Activated T-cell treated with anti-CD3 and anti-CD28 coated beads, Interleukin-2, amount 50 U/mL, for 4 hours (primary cell): ENCODE measurements around the gene PTS. TPM values are rescaled to one million over a fixed set of nuclear protein-coding genes. Genes with fewer than 3 reads are reported as not detected.

ENCODE experiments used
- ATAC-seq, 2 donors: fragments of 200-7000 bp; cut with Tn5 transposase; one replicate each; pipeline ENCODE4 v1.10.0; 2021
- DNase-seq: peaks from one replicate; pipeline ENCODE4 v3.0.0-alpha.2; 2020
- H3K27me3 Mint-ChIP-seq: one replicate; pipeline ENCODE4 v1.8.0; 2021; ENCODE audit warnings: low read depth, mixed read lengths
- H3K36me3 Mint-ChIP-seq: one replicate; pipeline ENCODE4 v1.8.0; 2022; ENCODE audit warnings: mixed read lengths; ENCODE audit not compliant: insufficient read depth
- H3K4me1 Mint-ChIP-seq: one replicate; pipeline ENCODE4 v1.8.0; 2021; ENCODE audit warnings: low read depth, mixed read lengths
- H3K4me3 Mint-ChIP-seq: one replicate; pipeline ENCODE4 v1.8.0; 2021; ENCODE audit warnings: mild to moderate bottlenecking, moderate library complexity, mixed read lengths
- H3K9me3 Mint-ChIP-seq: one replicate; pipeline ENCODE4 v1.8.0; 2021; ENCODE audit warnings: mixed read lengths
- total RNA-seq, 3 donors: library from RNA; stranded (reverse); gene quantifications; one replicate each; pipeline ENCODE4 v1.2.1, GENCODE V29; 2021

Gene PTS
- total RNA-seq, 3 donors from 2014 or later, result 39.0 to 49.4 (median 44.9) TPM

GRCh38 chr11:112211536-112211935, 14.7 kb upstream of the PTS start:
- peak overlapping the region; percentile 9 for H3K4me3 Mint-ChIP-seq
- H3K9me3 Mint-ChIP-seq, result no peaks in the 10 kb centered on the region
- ATAC-seq, result peak; percentile 77 to 87
- H3K36me3 Mint-ChIP-seq, result no peaks in the 10 kb centered on the region
- no peaks in the 10 kb centered on the region for H3K27me3 Mint-ChIP-seq
- H3K4me1 Mint-ChIP-seq, result peaks cover 13% of the 10 kb centered on the region
- no peak for DNase-seq

DNA sequence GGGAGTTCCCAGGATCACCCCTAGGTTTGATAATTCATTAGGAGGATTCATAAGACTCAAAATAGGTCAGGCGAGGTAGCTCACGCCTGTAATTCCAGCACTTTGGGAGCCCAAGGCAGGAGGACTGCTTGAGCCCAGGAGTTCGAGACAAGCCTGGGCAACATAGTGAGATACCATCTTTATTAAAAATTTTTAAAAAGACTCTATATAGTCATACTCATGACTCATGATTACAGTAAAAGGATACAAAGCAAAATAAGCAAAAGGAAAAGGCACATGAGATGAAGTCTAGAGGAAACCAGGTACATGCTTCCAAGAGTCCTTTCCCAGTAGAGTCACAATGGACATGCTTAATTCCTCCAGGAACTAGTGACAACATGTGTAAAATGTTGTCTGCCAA, 13.9 kb upstream of the PTS start:
- Mint-ChIP-seq H3K27me3 (no peaks in the 10 kb centered on the region), H3K9me3 (no peaks in the 10 kb centered on the region), H3K4me3 (no peak overlapping the region), H3K36me3 (no peaks in the 10 kb centered on the region), H3K4me1 (peaks cover 13% of the 10 kb centered on the region)
- DNase-seq, result no peak
- ATAC-seq, result no peak

GRCh38 chr11:112212710-112213109, 13.5 kb upstream of the PTS start:
- DNase-seq, result no peak
- H3K4me3 Mint-ChIP-seq, result no peak overlapping the region
- H3K9me3 Mint-ChIP-seq, result no peaks in the 10 kb centered on the region
- peaks cover 13% of the 10 kb centered on the region for H3K4me1 Mint-ChIP-seq
- no peak for ATAC-seq
- H3K36me3 Mint-ChIP-seq, result no peaks in the 10 kb centered on the region
- no peaks in the 10 kb centered on the region for H3K27me3 Mint-ChIP-seq

- Mint-ChIP-seq H3K4me1 (peaks cover 13% of the 10 kb centered on the region), H3K36me3 (no peaks in the 10 kb centered on the region), H3K4me3 (no peak overlapping the region), H3K9me3 (no peaks in the 10 kb centered on the region), H3K27me3 (no peaks in the 10 kb centered on the region)
- no peak for DNase-seq
- no peak for ATAC-seq
Observed at GRCh38 chr11:112213753-112214152, 12.5 kb upstream of the PTS start.

DNA sequence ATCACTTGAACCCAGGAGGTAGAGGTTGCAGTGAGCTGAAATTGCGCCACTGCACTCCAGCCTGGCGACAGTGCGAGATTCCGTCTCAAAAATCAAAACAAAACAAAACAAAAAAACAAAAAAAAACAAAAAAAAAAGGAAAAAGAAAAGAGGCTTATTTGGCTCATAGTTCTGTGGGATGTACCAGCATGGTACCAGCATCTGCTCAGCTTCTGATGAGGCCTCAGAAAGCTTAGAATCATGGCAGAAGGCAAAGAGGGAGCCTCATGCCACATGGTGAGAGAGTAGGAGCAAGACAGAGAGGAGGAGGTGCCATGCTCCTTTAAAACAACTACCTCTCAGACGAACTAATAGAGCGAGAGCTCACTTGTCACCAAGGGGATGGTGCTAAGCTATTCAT, 10.6 kb upstream of the PTS start:
- H3K36me3 Mint-ChIP-seq, result no peaks in the 10 kb centered on the region
- no peak for ATAC-seq
- H3K4me3 Mint-ChIP-seq, result no peak overlapping the region
- no peaks in the 10 kb centered on the region for H3K9me3 Mint-ChIP-seq
- DNase-seq, result no peak
- H3K4me1 Mint-ChIP-seq, result peaks cover 13% of the 10 kb centered on the region
- no peaks in the 10 kb centered on the region for H3K27me3 Mint-ChIP-seq

GRCh38 chr11:112216561-112217105, 9.6 kb upstream of the PTS start:
- peaks cover 7% of the 10 kb centered on the region for H3K4me1 Mint-ChIP-seq
- DNase-seq (no peak), ATAC-seq (no peak)
- H3K4me3 Mint-ChIP-seq, result no peak overlapping the region
- H3K36me3 Mint-ChIP-seq, result no peaks in the 10 kb centered on the region
- no peaks in the 10 kb centered on the region for H3K9me3 Mint-ChIP-seq
- H3K27me3 Mint-ChIP-seq, result no peaks in the 10 kb centered on the region

GRCh38 chr11:112219476-112220232, 6.6 kb upstream of the PTS start:
- Mint-ChIP-seq H3K4me1 (no peaks in the 10 kb centered on the region), H3K9me3 (no peaks in the 10 kb centered on the region), H3K36me3 (no peaks in the 10 kb centered on the region), H3K4me3 (no peak overlapping the region), H3K27me3 (no peaks in the 10 kb centered on the region)
- DNase-seq (peak; percentile 12), ATAC-seq (peak; percentile 98 to 99)

DNA sequence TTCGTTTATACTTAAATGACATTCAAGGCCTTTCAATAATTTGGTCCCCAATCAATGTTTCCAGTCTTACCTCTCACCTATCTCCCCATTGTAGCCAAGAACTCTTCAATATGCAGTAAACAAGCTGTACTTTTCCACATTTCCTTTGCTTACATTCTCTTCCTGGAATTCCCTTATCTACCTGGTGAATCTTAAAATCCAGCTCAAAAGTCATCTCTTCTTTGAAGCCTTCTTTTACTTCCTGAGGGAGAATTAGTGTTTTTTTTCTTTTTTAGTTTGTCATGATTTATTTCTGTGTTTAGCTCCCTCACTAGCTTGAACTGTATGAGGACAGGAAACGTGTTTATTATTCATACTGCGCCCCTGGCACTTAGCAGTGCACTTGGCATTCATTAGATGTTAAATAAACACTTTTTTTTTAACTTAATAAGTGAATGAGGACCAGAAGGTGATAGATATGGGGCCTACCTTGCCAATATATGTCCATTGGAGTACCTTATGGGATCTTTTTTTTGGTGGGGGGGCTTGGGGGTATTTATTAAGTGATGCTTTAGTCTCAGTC, 4.9 kb upstream of the PTS start:
- H3K36me3 Mint-ChIP-seq, result no peaks in the 10 kb centered on the region

DNA sequence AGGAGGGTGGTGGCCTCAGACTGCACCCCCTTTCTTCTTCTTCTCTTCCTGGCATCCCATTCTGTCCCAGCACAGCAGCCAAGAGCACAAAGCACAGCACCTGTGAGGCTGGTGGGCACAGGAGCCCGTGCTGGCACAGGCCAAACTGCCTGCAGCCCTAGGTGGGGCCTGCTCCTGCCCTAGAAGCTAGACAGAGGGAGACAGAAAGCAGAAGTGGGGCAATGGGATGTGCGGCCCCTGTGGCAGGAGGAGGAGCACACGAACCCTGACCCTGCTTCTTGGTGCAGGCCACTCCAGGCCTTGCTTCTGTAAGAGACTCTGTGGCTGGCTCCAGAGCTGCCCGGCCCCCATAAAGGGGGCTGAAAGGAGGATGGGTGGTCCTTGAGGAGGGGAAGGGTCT, 3.9 kb upstream of the PTS start:
- no peak for ATAC-seq
- H3K4me3 Mint-ChIP-seq, result no peak overlapping the region
- no peaks in the 10 kb centered on the region for H3K27me3 Mint-ChIP-seq
- no peaks in the 10 kb centered on the region for H3K36me3 Mint-ChIP-seq
- H3K9me3 Mint-ChIP-seq, result no peaks in the 10 kb centered on the region
- H3K4me1 Mint-ChIP-seq, result peaks cover 8% of the 10 kb centered on the region
- no peak for DNase-seq

More for the DNA sequence above, 4.9 kb upstream of the PTS start:
- DNase-seq (no peak), ATAC-seq (no peak)
- Mint-ChIP-seq H3K27me3 (no peaks in the 10 kb centered on the region), H3K9me3 (no peaks in the 10 kb centered on the region), H3K4me3 (no peak overlapping the region), H3K4me1 (peaks cover 1% of the 10 kb centered on the region)

DNA sequence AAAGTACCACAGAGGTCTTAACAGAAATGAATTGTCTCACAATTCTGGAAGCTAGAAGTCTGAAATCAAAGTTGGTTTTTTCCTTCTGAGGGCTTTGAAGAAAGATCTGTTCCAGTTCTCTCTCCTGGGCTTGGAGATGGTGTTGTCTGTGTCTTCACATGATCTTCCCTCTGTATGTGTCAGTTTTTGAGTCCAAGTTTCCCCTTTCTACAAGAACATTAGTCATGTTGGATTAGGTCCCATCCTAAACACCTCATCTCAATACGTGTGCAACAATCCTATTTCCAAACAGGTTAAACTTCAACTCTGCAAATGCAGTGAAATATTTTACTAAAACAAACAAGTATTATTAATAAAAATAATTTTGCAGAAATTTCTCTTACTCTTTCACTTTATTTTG, 3.1 kb upstream of the PTS start:
- Mint-ChIP-seq H3K4me1 (peaks cover 13% of the 10 kb centered on the region), H3K4me3 (no peak overlapping the region), H3K36me3 (peaks cover under 1% of the 10 kb centered on the region), H3K9me3 (no peaks in the 10 kb centered on the region), H3K27me3 (no peaks in the 10 kb centered on the region)
- ATAC-seq, result no peak
- DNase-seq, result no peak

- Mint-ChIP-seq H3K9me3 (no peaks in the 10 kb centered on the region), H3K4me1 (peaks cover 17% of the 10 kb centered on the region), H3K36me3 (peaks cover 9% of the 10 kb centered on the region), H3K27me3 (no peaks in the 10 kb centered on the region), H3K4me3 (no peak overlapping the region)
- ATAC-seq (no peak), DNase-seq (no peak)
Observed at GRCh38 chr11:112223754-112224532, 2.3 kb upstream of the PTS start.

- peaks cover 16% of the 10 kb centered on the region for H3K36me3 Mint-ChIP-seq
- H3K4me1 Mint-ChIP-seq, result peaks cover 17% of the 10 kb centered on the region
- no peak for DNase-seq
- no peaks in the 10 kb centered on the region for H3K27me3 Mint-ChIP-seq
- peak overlapping the region; percentile 89 for H3K4me3 Mint-ChIP-seq
- ATAC-seq, result no peak
- H3K9me3 Mint-ChIP-seq, result no peaks in the 10 kb centered on the region
Observed at GRCh38 chr11:112225753-112226061, 521 bp upstream of the PTS start.

DNA sequence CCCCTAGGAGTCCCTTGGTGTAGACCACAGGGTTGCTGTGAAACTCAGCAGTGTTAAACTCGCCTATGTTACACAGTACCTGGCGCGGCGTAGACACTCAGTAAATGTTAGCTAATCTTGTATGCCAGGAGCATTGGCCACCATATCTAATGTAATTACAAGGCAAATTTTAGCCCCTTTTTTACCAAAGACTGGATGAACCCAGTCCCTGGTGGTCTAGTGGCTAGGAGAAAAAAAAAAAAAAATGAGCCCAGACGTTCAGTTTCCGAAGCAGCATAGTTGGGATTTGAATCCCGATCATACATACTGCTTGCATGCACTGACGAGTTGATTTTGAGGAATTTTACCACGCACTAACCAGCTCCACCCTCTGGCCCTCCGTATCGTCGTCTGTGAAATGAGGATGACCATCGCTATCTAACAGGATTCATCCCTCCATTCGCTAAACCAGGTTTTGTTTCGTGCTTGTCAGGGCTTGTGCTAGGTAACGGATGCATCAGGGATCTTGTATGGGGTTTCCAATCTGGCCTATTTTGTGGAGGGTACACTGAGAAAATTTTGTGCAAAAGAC, 688 bp downstream of the PTS start:
- peaks cover 23% of the 10 kb centered on the region for H3K36me3 Mint-ChIP-seq
- H3K4me1 Mint-ChIP-seq, result peaks cover 17% of the 10 kb centered on the region
- H3K27me3 Mint-ChIP-seq, result no peaks in the 10 kb centered on the region
- H3K9me3 Mint-ChIP-seq, result no peaks in the 10 kb centered on the region
- peak overlapping the region; percentile 89 for H3K4me3 Mint-ChIP-seq
- ATAC-seq, result peak; percentile 73 to 76
- no peak for DNase-seq

GRCh38 chr11:112227471-112227870, 1.2 kb downstream of the PTS start:
- Mint-ChIP-seq H3K27me3 (no peaks in the 10 kb centered on the region), H3K4me1 (peaks cover 17% of the 10 kb centered on the region), H3K4me3 (peak overlapping the region; percentile 89), H3K36me3 (peaks cover 25% of the 10 kb centered on the region), H3K9me3 (no peaks in the 10 kb centered on the region)
- DNase-seq (no peak), ATAC-seq (no peak)
